HG03108 (cell line): ENCODE measurements around the gene UCP2.
"Not testable (repeated sequence)": the region's sequence is repeated elsewhere in the genome, so short reads cannot be mapped to it uniquely, and the experiment has no call there.

Experiments used
- ATAC-seq: cut with Tn5 transposase; IDR thresholded peaks from one replicate; pipeline ENCODE4 v1.9.1; 2021; ENCODE audit warnings: moderate library complexity; ENCODE audit not compliant: unreplicated experiment

The UCP2 gene

DNA sequence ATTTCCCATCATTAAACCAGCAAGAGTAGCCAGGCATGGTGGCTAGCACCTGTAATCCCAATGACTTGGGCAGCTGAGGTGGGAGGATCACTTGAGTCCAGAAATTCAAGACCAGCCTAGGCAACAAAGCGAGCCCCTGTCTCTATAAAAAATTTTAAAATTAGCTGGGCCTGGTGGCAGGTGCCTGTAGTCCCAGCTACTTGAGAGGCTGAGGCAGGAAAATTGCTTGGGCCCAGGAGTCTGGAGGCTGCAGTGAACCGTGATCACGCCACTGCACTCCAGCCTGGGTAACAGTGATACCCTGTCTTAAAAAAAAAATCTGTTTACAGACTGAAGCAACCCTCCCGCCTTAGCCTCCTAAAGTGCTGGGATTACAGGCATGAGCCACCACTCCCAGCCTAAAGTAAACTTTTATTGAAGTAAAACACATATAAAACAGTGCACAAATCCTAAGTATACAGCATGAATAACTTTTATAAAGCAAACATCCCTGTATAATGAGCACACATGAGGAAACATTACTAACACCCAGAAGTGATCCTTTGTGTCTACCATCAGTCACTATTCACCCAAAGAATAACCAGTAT is 13.6 kb upstream of the UCP2 start:
- ATAC-seq, result no peak

DNA sequence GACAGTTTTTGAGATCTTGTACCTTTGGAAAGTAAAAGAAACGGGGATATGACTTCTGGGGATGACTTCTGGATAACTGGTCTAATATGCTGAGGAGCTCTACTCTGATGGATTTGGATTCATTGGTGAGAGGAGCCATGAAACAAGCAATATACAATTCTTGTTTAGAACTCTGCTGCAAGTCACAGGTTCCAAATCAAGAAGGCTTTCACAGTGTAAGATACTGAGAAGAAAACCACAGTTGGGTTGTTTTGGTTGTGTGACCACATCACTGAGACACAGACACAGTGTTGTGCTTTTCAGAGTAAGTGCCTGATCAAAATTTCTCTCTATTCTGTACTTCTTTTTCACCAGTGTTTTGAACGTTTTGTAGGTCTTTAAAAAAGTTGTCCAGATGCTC is 13.1 kb upstream of the UCP2 start:
- peak; percentile 48 for ATAC-seq

DNA sequence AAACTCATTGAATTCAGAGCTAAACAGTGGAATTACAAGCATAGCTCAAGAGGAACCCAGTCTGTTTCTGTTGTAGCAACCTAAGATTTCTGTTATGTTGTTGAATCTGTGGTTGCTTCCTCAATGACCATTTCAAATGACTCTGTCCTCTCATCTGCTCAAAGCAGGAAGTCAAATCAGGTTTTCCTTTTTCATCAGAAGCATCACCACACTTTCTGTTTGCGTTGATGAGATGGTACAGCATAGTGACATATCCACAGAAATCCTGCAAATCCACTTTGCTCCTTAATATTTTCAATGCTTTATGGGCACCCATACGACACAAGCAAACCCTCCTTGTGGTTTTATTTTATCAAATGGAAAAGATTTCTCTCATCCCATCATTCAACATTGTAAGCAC is 12.6 kb upstream of the UCP2 start:
- ATAC-seq, result peak; percentile 37

DNA sequence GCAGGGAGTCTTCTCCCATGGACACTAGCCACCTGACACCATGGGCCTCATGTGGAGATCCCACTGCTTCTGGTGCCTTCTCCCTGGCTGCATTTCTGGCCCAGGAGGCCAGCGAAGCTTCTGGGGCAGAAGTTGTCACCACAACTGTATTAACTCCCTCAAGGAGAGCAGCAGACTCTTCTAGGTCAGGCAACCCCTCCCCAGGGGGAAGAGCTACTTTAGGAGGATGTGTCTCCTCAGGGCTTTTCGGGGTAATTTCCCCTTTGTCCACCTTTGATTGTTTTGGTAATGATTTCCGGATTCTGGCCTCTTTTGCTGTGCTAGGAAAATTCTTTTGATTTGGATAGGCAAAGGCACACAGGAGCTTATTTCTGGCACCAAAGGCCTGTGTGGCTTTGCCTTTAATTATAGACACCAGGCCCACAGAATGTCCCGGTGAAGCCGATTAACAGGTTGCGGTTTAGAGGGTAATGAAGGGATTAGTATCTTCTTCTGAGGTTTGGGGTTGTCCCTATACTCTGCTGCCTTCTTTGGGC is 8.9 kb upstream of the UCP2 start:
- ATAC-seq, result peak; percentile 44

DNA sequence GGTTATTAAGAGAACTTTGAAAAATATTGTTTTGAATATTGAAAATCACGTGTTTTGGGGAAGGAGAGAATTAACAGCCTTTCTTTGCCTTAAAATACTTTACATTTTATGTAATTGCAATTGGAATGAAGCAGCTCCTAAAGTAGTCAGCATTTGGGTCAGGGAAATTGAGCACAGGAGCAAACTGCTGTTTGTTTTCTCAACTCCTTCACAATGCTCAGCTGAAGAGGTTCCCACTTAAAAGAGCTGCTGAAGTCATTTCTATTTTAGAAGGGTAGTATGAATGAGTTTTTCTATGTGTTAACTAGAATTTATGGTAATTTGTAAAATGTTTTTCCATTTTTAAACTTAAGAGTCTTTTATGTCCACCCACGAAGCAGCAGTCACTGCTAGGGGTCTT is 8.1 kb upstream of the UCP2 start:
- no peak for ATAC-seq

DNA sequence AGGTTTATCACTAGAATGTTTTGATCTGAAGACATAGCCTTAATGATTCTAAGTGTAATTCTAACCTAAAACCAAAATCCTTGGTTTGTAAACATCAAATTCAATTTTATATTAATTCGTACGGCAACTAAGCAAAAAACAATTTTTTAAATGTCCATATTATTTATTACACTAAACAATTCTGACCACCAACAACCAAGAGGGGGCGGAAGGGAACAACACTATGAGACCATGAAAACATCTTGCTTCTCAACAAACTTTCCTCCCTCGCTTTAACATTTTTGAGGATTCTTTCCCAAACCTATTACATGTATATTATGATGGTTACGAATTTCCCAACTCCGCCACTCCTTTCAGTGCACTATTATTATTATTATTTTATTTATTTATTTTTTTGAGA is 6.5 kb upstream of the UCP2 start:
- no peak for ATAC-seq

DNA sequence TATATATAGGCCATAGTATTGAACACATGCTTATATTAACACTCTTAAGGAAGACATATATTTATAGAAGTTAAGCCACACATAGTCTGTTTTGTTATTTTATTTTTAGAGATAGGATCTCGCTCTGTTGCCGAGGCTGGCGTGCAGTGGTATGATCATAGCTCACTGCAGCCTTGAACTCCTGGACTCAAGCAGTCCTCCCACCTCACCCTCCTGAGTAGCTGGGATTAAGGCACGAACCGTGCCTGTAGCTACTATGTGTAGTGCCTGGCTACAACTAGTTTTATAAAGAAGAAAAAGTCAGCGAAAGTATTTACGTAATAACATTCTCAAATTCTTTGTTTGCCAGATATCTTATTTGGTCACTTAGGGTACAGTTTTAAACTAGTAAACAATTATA is 5.6 kb upstream of the UCP2 start:
- ATAC-seq, result no peak

DNA sequence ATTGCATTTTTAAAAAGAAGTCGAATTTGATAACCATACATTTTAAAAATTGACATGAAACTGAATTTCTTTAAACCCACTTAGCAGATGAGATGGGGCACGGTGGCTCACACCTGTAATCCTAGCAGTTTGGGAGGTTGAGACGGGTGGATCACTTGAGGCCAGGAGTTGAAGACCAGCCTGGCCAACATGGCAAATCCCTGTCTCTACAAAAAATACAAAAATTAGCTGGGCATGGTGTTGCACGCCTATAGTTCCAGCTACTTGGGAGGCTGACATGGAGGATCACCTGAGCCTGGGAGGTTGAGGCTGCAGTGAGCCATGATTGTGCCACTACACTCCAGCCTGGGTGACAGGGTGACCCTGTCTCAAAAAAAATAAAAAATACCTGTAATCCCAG is 3.0 kb upstream of the UCP2 start:
- ATAC-seq, result not testable (repeated sequence)

DNA sequence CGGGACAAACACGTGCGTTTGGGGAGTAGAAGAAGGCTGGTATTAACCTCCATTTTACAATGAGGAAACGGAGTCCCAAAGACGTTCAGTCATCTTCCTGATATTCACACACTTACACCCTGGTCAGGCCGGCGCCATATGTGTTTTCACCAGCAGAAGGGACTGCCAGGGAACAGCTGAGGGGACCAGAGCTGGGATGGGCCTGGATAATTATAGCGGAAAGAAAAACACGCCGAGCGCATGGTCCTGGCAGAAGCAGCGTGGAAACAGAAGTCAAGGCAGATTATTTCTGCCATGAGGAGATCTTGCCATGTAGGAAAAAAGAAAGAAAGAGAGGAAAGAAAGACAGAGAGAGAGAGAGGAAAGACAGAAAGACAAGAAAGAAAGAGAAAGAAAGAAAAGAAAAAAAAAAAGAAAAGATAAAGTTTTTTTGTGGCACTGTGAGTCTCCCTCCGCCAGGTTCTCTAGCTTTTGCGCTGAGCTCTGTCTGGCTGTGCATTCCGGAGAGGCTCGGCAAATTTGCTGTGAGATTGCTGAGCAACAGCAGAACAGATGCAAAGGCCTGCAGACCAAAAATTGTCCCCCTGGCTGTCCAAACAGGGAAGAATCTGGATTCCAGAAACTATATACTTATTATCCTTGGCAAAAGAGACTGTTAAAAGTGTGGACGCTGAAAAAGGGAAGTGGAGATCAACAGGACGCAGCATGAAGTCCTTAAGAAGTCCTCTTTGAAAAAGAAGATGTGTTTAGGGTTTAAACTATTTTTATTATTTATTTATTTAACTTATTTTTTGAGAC is 1.3 kb upstream of the UCP2 start:
- ATAC-seq, result no peak

DNA sequence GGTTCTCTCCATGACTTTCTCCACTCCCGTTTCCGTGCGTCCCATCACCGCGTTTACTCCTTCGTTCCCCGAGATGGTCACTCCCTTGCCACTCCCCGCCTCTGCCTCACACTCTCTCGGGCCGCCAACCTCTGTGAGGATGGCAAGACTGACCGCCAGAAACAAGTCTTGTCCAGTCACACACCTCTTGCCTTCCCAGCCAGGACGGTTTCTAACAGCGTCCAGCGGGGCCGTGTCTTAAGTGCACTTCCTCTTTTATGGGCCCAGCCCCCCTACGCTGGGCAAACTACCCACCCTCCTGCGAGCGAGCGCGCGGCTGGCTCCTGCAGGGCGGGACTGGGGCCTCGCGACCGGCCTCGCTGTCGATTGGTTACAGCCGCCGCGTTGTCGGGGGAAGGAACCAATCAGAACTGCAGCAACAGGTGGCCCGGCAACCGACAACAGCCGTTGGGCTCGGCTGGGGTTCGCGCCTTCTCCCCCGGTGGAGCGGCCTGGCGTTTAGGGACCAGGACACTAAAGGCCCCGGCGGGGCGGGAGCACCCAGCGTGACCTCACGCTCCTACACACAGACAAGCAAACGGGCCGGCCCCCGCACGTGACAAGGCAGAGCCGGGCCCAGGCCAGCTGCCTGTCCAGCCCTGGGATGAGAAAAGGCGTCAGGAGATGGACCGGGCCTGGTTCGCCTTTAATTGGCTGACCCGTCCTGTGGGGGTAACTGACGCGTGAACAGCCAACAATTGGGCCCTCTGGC is 522 bp upstream of the UCP2 start:
- peak; percentile 62 for ATAC-seq

DNA sequence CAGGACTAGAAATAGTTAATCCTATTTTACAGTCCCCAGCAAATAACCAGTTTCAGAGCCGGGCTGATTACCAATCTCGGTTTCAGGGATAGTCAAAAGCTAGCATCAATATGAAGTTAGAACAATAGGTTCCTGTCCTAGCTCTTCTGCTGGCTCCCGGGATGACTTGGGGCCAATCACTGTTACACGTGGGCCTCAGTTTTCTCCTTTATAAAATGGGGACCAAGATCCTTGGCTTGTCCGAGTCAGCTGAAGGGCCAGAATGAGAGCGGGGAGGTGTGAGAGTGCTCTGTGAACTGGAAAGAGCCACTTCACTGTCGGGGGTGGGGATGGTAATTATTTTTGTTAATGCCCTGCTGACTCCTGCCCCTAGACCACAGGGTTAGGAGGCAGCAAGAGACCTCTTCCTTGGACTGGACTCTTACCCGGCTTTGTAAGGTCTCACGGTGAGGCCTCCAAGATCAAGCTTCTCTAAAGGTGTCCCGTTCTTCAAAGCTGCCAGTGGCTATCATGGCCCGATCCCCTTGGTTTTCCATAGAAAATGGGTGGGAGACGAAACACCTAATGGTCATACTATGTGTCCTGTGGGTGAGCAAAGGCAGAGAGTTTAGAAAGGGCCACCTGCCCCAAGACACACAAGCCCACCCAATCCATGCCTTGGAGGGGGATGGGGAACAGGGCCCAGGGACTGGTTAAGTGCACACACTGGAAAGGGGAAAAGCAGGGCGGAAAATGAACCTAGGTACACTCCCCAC is 1.4 kb downstream of the UCP2 start:
- no peak for ATAC-seq

DNA sequence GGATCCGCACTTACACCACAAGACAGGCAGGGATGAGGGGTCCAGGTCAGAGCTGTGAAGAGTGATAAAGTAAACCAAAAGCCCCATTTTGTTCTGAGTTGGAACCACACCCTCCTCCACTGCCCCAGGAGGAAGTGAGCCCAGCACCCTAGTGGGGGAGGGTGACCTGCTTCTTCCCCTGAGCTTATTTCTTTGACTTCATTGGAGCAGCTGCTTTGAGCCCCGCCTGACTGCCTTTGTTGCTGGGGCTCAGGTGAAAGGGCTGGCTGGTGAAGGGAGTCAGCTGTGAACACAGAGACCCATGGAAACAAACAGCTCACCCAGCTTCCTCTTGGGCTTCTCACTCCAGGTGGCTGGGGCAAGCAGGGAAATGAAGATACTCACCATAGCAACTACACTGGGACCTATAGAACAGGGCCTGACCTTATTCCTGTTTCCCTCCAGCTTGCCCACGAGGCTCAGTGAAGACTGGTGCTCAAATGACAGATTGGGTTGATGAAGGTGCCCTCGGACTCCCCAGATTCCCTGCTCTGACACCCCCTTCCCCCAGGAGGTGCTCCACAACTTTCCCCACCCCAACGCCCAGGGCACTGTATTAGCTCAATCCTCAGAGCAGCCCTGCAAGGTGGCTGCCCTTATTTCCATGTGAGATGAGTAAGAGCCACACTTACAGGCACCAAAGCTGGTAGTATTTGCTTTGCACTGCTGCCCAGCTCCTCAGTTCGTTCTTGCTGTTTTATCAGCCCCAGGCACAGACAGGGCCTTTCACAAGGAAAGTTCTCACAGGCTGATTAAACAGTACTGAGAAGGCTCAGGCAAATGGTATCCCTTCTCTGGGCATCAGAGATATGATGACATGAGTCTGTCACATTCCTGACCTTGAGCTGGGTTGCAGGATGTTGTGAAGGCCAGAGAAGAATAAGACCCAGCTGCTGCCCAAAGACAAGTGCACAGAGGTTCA is 2.4 kb downstream of the UCP2 start:
- peak; percentile 46 for ATAC-seq

DNA sequence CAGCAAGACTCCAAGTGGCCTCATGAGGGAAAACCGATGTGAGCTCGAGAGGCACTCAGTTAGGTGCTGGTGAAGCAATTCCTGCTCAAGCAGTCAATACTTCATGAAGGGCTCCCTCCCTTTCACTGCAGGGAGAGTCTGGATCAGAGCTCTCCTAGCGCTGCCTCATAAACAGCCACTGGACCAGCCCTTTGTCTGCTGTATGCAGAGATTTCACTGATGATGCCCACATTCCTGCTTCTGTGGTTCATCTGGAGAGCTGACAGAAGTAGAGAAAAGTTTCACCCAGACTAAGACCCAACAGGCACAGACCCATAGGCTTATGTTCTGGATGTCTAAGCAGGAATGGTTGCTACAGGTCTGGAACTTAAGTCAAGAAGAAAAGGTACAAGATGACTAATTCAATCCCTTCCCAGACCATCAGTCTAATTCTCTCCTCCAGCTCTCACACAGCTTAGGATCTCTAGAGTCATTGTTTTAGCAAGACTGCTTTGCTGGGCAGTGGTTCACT is 4.0 kb downstream of the UCP2 start:
- ATAC-seq, result no peak

DNA sequence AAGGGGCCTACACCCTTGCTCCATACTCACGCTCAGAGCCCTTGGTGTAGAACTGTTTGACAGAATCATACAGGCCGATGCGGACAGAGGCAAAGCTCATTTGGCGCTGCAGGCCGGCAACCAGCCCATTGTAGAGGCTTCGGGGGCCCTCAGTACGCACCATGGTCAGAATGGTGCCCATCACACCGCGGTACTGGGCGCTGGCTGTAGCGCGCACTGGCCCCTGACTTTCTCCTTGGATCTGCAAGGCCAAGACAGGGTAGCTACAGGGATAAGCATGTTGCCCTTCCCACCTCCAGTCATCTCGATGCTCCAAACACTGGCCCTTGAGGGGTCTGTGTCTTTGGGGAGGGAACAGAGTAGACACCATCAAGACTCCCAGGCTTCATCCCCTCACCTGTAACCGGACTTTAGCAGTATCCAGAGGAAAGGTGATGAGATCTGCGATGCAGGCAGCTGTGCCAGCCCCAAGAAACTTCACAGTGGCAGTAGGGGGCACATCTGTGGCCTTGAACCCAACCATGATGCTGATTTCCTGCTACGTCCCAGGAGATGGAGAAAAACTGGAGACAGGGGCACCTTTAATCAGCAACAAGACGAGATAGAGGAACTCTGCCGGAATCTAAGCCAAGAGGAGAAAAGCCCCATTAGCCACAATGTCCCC is 4.7 kb downstream of the UCP2 start:
- no peak for ATAC-seq

DNA sequence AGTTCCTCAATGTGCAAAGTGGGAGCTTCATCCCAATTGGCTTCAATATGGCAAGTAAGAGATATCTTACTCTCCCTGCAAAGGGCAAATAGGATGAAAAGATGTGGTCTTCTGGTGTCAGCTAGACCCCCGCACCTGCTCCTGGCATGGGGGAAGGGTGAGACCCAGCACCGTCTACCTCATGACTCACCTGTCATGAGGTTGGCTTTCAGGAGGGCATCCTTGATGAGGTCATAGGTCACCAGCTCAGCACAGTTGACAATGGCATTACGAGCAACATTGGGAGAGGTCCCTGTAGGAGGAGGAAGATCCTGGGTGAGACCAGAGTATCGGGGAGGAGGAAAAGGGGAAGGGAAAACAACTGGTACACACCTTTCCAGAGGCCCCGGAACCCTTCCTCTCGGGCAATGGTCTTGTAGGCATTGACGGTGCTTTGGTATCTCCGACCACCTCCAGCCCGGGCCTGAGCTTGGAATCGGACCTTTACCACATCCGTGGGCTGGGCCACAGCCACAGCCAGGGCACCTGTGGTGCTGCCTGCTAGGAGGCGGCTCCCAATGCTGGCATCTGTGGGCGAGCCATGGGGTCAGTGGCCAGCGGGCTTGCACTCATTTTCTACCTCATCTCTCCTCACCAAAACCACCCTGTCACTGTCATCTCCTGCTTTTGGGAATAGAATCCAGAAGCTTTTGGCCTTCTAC is 6.0 kb downstream of the UCP2 start:
- ATAC-seq, result no peak

DNA sequence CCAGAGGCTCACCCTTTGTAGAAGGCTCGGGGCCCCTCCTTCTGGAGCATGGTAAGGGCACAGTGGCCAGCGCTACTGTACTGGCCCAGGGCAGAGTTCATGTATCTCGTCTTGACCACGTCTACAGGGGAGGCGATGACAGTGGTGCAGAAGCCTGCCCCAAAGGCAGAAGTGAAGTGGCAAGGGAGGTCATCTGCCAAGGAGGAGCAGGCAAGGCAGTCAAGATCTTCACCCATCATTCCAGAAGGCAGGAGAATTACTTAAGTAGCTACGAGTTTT is 7.2 kb downstream of the UCP2 start:
- ATAC-seq, result no peak

DNA sequence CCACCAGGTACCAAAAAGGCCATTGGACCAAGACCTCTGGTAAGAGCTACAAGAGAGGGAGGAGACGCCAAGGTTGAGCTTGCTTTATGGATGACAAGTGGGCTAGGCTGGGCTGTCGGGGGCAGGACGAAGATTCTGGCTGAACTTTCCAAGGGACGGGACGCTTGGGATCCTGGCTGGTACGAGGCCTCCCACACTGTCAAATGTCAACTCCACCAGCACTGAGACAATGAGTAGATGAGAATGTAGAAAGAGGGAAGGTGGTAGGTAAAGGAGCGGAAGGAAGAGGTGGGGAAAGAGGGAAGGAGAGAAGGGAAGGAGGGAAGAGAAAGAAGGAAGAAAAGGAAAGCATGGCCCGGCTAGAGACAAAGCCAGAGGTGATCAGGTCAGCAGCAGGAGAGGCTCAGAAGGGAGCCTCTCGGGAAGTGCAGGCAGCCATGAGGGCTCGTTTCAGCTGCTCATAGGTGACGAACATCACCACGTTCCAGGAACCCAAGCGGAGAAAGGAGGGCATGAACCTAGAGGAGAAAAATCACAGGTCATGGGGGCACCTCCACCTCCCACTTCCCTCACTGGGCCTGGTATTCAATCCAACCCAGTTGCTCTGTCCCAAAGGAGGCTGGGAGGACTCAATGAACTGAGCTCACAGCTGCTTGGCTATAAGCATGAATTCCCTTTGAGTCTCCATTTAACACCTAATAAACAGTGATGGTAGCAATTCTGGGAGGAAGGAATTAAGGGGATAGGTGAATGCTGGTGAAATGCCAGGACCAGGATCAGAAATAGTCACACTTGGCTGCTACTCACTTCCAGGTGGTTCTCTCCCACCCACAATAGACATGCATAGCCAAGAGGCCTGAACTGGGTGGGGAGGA is 7.8 kb downstream of the UCP2 start:
- no peak for ATAC-seq
